Fibroblast of skin of back (primary cell): Measurements from ENCODE around the gene CADM3.

ENCODE experiments used
- DNase-seq: peaks from one replicate; pipeline ENCODE4 v3.0.0-alpha.2; 2013

Gene CADM3

DNA sequence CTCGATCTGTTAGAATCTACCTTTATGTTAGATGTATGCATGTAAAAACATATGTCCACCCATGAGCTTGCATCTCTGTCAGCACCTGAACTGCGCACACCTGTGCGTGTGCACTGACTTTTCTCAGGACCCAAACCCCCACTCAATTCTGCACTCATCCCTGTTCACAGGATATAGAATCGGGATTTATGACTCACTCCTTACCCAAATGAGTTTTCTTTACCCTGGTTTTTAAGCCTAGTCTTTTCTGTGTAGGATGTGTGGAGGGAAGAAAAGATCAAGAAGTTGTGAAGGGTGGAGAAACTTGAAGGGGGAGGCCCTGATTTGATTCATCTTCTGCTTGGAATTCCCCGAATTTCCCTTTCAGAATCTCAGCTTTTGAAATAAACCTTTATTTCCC, 35.7 kb downstream of the CADM3 start:
- DNase-seq = no peak

DNA sequence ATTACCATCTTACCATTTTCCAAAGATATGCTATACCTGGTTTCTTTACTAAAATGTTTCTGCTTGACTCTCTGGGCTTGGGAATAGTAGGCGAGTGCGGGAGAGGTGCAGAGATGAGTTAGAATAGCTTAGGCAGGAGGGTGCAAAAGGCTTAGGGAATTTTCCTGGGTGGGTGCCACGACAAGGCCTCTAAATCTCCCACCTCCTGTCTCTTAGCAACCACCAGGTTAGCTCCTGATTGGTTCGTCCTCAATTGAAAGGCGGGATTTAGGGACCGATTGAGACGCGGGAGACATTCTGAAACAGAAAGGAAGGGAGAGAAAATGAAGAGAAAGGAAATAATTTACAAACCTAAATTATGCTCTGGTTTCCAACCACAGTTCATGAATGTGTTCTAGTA, 36.4 kb downstream of the CADM3 start:
- DNase-seq = no peak

- no peak for DNase-seq
Measured at GRCh38 chr1:159208175-159208825, 36.9 kb downstream of the CADM3 start.

DNA sequence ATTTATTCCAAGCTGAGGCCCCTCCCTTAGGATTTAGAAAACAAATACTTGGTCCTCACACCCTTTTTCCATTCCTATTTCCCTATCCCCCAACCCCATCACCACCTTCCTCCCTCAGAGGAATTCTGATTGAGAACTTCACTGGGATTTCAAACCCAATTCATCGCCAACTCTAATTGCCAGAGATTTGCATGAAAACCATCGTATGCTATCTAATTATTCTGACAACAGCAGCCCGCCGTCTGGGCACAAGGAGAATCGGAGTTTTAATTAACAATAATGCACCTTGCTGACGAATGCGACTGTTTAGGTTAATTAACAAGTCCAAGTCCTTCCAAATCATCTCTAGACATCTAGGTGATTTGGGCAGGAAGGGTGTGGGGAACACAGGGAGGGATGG, 37.6 kb downstream of the CADM3 start:
- no peak for DNase-seq

DNA sequence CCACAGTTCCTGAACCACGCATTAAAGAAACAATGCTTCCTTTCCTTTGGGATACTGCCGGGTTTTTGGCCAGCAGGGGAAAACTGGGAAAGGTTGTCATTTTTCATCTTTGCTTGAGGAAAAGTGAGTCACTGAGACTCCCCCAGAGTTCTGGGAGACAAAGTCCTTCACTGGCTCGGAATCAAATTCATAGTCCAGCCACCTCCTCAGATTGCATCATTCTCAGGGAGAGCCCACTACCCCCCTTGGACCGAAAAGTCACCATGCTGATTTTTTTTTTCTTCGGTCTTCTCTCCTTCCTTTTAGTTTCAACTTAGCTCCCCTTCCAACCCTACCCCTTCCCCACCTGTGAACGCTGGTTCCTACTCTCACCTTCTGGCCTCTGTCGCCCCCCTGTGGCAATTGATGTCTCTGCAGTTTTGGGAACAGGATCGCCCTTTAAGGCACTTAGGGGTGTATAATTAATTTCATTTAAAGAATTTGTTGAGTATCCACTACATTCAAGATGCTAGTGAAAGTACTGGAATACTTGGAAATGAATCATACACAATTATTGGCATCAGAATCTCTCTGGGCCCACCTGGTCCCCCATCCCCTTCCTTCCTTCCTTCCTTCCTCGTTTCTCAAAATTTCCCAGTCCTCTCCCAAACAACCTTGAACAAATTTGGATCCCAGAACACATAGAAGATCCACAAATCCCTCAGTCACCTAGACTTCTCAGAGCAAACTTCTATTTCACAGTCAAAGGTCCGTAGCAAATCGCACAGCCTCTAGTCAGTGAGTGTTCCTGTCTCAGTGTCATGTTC, 40.1 kb downstream of the CADM3 start:
- DNase-seq = peak; percentile 18

DNA sequence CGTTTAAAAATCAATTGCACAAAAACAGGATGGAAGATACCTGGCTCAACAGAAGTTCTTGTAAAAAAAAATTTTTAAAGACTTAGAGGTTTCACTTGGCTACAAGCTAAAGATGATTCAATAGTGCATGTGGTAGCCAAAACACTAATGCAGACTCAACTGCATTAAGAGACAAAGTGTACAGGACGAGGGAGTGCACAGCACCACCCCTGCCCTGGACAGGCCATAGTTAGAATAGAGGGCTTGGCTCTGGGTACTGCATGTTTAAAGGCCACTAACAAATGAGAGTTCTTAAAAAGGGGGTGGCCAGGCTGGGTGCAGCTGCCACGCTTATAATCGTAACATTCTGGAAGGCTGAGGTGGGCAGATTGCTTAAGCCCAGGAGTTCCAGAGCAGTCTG, 41.2 kb downstream of the CADM3 start:
- no peak for DNase-seq

DNA sequence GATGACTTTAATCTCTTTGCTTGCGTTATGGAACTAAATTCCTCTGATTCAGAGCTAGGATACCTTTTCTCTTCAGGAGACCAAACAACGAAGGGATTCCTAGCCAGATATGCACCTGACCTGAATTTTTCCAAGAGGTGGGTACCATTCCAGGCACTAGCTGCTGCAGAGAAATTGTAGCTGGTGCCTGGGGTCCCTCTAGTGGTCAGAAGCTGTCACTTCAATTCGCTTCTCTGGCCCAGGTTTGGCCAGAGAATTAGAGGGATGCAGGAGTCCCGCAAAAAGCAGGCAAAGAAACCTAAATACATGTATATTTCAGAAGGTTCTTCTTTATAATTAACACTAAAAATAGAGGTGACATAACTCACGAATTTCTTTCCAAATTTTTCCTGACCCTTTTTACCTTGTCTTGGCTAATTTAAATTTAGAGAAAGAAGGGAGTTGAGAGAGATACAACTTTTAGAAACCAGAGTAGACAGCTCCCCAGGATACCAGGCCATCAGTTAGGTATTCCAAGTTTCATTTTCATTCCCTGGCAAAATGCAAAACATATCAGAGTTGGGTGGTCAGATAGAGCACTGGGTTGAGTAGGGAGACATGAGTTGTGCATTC, 42.8 kb downstream of the CADM3 start:
- DNase-seq = peak; percentile 32

GRCh38 chr1:159218649-159219636, 47.5 kb downstream of the CADM3 start:
- DNase-seq = no peak

DNA sequence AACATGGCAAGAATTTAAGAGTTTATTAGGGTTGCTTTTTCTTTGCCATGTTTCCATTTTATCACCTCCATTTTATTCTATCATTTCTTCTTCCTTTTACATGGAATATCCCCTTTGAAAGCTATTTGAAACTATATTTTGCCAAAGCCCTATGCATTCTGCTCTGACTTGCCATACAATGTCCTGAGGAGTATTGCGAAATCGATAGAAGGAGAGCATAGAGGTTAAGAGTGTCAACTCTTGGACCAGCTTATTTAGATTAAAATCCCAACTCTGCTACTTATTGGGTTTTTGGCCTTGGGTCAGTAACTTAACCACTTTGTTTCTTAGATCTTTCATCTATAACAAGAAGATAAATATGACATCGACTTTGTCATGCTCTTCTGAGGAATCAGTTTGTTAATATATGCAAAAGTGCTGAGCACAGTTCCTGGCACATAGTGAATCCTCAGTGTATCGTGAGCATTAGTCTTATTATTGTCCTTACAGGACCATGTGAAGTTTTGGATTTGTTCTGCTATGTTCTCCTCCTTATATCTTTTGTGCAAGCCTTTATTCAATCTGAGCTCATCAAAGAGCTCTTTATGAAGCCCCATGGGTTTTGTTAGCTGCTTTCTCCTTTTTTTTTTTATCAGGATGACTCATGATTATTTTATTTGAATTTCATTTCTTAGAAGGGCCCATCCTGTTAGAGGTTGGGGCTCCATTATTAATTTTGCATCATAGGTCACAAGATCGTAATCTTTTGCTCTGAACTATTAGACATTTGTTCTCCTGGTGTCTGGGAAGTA, 50.9 kb downstream of the CADM3 start:
- no peak for DNase-seq

GRCh38 chr1:159223004-159223403, 51.6 kb downstream of the CADM3 start:
- DNase-seq = no peak

DNA sequence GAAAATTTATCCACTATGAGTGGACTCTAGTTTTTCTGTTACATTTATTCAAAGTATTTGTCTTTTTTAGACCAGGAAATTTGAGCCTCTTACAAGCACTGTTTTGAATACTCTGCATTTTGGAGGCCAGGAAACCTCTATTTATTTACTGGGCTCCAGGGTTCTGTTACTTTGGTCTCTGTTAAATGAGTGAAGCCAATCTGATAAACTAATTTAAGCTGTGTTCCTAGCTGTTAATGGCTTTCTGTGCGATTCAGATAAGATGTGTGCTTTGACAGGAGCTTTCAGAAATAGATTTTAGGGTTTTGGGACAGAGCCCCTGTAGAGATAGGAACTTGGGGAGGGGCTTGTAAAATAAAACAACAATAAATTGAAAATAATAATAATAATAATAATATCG, 57.1 kb downstream of the CADM3 start:
- DNase-seq = no peak

DNA sequence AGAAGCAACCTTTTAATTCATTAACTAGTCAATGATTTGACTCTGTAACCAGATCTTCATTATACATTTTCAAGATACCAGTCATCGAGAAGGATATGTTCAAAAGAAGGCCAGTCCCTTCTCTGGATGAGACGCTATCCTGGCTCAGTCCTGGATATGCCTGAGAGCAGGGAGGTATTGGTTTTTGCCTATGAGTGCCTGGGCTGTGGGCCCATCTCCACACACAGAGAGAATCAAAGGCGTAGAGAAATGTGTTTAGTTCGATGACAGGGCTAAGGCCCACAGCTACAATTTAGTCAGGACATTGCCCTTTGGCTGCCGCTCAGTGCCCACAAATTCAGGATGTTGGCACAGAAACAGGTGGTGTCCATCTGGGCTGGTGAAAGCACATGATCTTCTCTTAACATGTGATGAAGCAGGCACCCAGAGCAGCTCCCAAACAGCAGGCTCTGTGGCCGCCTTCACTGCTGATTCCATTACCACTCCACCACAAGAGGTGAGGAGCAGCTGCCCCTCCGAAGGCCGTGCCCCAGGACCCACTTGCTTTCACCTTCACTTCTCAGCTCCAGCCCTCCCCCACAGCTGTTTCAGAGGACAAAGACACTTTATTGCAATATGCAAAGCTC, 58.0 kb downstream of the CADM3 start:
- DNase-seq = no peak

GRCh38 chr1:159229896-159230295, 58.5 kb downstream of the CADM3 start:
- peak; percentile 4 for DNase-seq

GRCh38 chr1:159239551-159240220, 68.3 kb downstream of the CADM3 start:
- DNase-seq = no peak

DNA sequence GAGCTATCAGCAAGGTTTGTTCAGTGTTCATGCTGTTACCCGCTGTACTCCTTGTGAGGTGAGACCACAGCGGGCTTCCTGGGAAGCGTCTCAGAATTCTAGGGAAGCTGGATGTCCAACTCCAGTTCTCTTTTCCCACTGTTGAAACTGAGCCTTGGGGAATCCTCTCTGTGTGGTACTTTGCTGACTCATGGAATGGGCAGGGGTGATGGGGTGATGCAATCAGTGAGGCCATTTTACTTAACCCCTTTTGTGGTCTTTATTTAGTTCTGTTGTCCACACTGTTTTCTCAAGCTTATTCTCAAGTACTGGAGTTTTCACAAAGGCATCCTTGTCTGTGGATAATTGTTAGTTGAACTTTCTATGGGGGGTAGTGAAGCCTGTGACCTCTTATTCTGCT, 75.9 kb downstream of the CADM3 start:
- DNase-seq = no peak

- DNase-seq = no peak
Measured at GRCh38 chr1:159248311-159248710, 76.9 kb downstream of the CADM3 start.

DNA sequence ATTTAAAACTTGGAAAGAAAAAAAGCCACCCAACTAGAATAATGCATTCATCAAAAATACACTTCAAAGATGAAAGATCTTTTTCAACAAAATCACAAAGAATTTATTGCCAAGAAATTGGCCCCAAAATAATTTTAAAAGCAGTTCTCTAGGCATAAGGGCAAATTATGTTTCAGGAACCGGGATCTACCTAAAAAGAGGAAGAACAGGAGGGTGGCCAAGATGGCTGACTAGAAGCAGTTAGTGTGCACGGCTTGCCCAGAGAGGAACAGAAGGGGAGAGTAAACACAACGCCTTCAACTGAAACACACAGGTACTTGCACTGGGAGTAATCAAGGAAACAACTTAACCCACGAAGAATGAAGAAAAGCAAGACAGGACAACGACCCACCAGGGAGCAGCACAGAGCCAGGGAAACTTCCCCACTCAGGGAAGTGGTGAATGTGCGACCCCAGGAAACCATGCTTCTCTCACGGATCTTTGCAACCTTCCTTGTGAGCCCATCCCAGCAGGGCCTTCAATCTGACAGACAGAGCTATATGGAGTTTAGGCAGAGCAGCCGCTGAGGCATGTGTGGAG, 79.3 kb downstream of the CADM3 start:
- DNase-seq = no peak
